HepG2 (cell line): ENCODE results near the gene COL18A1. TPM values are rescaled to one million over a fixed set of nuclear protein-coding genes. Genes with fewer than 3 reads are reported as not detected.

Experiments used
- CREM ChIP-seq, 2 experiments: sonication (generic) in 1 of 2; formaldehyde crosslinking in 1 of 2; IDR thresholded peaks; 2 replicates each; pipeline versions ENCODE4 v1.4.0 to v1.6.1; 2016 to 2020; ENCODE audit warnings: antibody characterized with exemption in 1 of 2, mild to moderate bottlenecking in 1 of 2, missing genetic modification reagents in 1 of 2
- FOXK2 ChIP-seq: fragments of 450-650 bp; IDR thresholded peaks from 2 replicates; pipeline ENCODE4 v1.6.1; 2016
- KLF11 ChIP-seq: IDR thresholded peaks from 2 replicates; pipeline ENCODE4 v1.6.1; 2016; ENCODE audit warnings: missing compliant biosample characterization
- MED13 ChIP-seq: sonication (generic); formaldehyde crosslinking; IDR thresholded peaks from 2 replicates; pipeline ENCODE4 v1.5.0; 2020; ENCODE audit warnings: missing genetic modification reagents
- MXI1 ChIP-seq: IDR thresholded peaks from 3 replicates; pipeline ENCODE4 v1.6.1; 2012; ENCODE audit warnings: low read depth, low read length, inconsistent platforms, borderline replicate concordance
- PAX8 ChIP-seq: sonication (generic); formaldehyde crosslinking; IDR thresholded peaks from 2 replicates; pipeline ENCODE4 v1.8.0; 2022; ENCODE audit warnings: mild to moderate bottlenecking, missing genetic modification reagents, borderline replicate concordance
- RELA ChIP-seq: sonication (generic); formaldehyde crosslinking; IDR thresholded peaks from 2 replicates; pipeline ENCODE4 v1.4.0; 2020; ENCODE audit warnings: missing genetic modification reagents
- SOX13 ChIP-seq, 3 experiments: fragments of 450-650 bp in 1 of 3; sonication (generic) in 1 of 3; formaldehyde crosslinking in 1 of 3; IDR thresholded peaks in 2 of 3; conservative IDR thresholded peaks in 1 of 3; 2 replicates each; pipeline versions ENCODE4 v1.5.0 to v1.6.1; 2016 to 2020; ENCODE audit warnings: antibody characterized with exemption in 1 of 3, mild to moderate bottlenecking in 1 of 3, missing compliant biosample characterization in 1 of 3, missing genetic modification reagents in 1 of 3, moderate library complexity in 1 of 3
- SP1 ChIP-seq, 2 experiments: fragments of 450-650 bp in 1 of 2; sonication (generic) in 1 of 2; formaldehyde crosslinking in 1 of 2; IDR thresholded peaks; 2 replicates each; pipeline versions ENCODE4 v1.4.0 to v1.6.1; 2016 to 2020; ENCODE audit warnings: missing genetic modification reagents in 1 of 2
- ZBTB1 ChIP-seq: sonication (generic); formaldehyde crosslinking; IDR thresholded peaks from 2 replicates; pipeline ENCODE4 v1.4.0; 2020; ENCODE audit warnings: missing genetic modification reagents, borderline replicate concordance
- ZNF260 ChIP-seq: sonication (generic); formaldehyde crosslinking; IDR thresholded peaks from 2 replicates; pipeline ENCODE4 v1.4.0; 2020; ENCODE audit warnings: missing genetic modification reagents, low read depth, mild to moderate bottlenecking, borderline replicate concordance
- ZNF335 ChIP-seq: sonication (generic); formaldehyde crosslinking; IDR thresholded peaks from 2 replicates; pipeline ENCODE4 v1.4.0; 2020; ENCODE audit warnings: missing genetic modification reagents
- ZNF569 ChIP-seq: sonication (generic); formaldehyde crosslinking; IDR thresholded peaks from 2 replicates; pipeline ENCODE4 v1.5.0; 2020; ENCODE audit warnings: mild to moderate bottlenecking, missing genetic modification reagents, moderate library complexity, borderline replicate concordance
- ZNF616 ChIP-seq: sonication (generic); formaldehyde crosslinking; IDR thresholded peaks from 2 replicates; pipeline ENCODE4 v1.5.0; 2020; ENCODE audit warnings: low read depth, mild to moderate bottlenecking, missing genetic modification reagents
- ZNF629 ChIP-seq: sonication (generic); formaldehyde crosslinking; conservative IDR thresholded peaks from 2 replicates; pipeline ENCODE4 v1.5.0; 2020; ENCODE audit warnings: missing genetic modification reagents
- ZNF75D ChIP-seq: sonication (generic); formaldehyde crosslinking; IDR thresholded peaks from 2 replicates; pipeline ENCODE4 v1.8.1; 2023; ENCODE audit warnings: missing genetic modification reagents, mild to moderate bottlenecking, borderline replicate concordance
- polyA plus RNA-seq, 8 experiments: library from polyadenylated mRNA; depleted of rRNA in 3 of 8; stranded (reverse) in 7 of 8; unstranded in 1 of 8; fragments of >200 nt; fragmentation: Illumina TruSeq in 4 of 8; extraction: Trizol in 4 of 8; gene quantifications; 2 replicates each; pipeline versions ENCODE4 v1.2.1 to v1.2.3, GENCODE V29; 2011 to 2016; ENCODE audit warnings: low read depth in 4 of 8, missing spikeins in 1 of 8, mixed read lengths in 1 of 8; ENCODE audit not compliant: insufficient read depth in 1 of 8
- total RNA-seq, 5 experiments: library from RNA; depleted of rRNA; stranded (reverse); fragments of >200 nt; fragmentation: Illumina TruSeq; extraction: Trizol; gene quantifications; 2 replicates each; pipeline ENCODE4 v1.2.3, GENCODE V29; 2016; ENCODE audit warnings: low read depth in 1 of 5
- TF ChIP-seq, protein P1 (sequence below): sonication (generic); formaldehyde crosslinking; IDR thresholded peaks from 2 replicates; pipeline ENCODE4 v1.5.0; 2020; ENCODE audit warnings: mild to moderate bottlenecking, missing genetic modification reagents, borderline replicate concordance
- TF ChIP-seq, protein P2 (sequence below): sonication (generic); formaldehyde crosslinking; IDR thresholded peaks from 2 replicates; pipeline ENCODE4 v1.9.0; 2021; ENCODE audit warnings: missing genetic modification reagents, mild to moderate bottlenecking, borderline replicate concordance
- TF ChIP-seq, protein P3 (sequence below): sonication (generic); formaldehyde crosslinking; IDR thresholded peaks from 2 replicates; pipeline ENCODE4 v1.4.0; 2020; ENCODE audit warnings: missing genetic modification reagents

Gene COL18A1
- total and polyA plus RNA-seq, 2 of the 13 experiments (the other 11 are each of a cell fraction or from before 2014, with no cell fraction given), result 79.0 to 102 TPM

DNA sequence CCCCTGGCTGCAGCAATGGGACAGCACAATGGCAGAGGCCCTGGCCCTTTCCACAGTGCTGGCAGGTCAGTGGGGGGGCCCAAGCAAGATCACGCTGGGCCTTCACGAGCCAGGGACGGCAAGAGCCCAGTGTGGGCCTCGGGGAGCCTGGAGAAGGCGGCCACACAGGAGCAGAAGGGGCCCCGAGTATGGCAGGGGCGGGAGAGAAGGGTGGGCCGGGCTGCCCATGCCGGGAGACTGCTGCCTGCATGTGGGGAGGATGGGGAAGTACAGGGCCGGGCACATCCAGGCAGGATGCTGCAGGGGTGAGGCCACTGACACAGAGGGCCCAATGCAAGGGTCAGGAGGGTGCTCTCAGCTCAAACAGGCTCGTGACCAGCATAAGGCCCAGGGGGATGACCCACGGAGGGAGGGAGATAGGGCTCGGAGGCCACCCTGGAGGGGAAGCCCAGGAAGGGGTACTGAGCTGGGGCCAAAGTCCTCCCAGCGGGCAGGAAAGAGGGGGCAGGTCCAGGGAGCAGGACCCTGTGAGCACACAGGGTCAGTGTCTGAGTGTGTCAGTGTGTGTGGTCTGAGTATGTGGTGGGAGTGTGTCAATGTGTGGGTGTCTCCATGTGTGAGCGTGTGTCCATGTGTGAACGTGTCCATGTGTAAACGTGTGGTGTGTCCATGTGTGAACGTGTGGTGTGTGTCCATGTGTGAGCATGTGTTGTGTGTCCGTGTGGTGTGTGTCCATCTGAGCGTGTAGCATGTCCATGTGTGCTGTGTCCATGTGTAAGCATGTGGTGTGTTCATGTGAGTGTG lies 124.2 kb downstream of the COL18A1 start (continued):
- TF ChIP-seq SOX13 (IDR thresholded peaks at IDR 0.05) (no peak), SOX13 (CRISPR knock-in tag; conservative IDR thresholded peaks at IDR 0.05 in 1 of 2, IDR thresholded peaks at IDR 0.05 in 1 of 2) (peak in 1 of 2 experiments; percentile 25; a peak in 1 of 4 replicates), FOXK2 (no peak), SP1 (IDR thresholded peaks at IDR 0.05) (no peak; the same call in 1 of the 2 replicates), SP1 (CRISPR knock-in tag; IDR thresholded peaks at IDR 0.05) (no peak), ZNF569 (no peak), ZNF629 (CRISPR knock-in tag) (0 out of 2 replicates have a peak, but pooled peaks have one; percentile 28), ZNF75D (CRISPR knock-in tag) (no peak), ZNF260 (CRISPR knock-in tag) (no peak), PAX8 (CRISPR knock-in tag) (no peak), MED13 (CRISPR knock-in tag) (no peak), MXI1 (no peak; the same call in 2 of the 3 replicates), ZNF335 (CRISPR knock-in tag) (no peak), RELA (no peak), ZBTB1 (CRISPR knock-in tag) (no peak), CREM (IDR thresholded peaks at IDR 0.05) (no peak), CREM (CRISPR knock-in tag; IDR thresholded peaks at IDR 0.05) (no peak), ZNF616 (no peak), KLF11 (CRISPR knock-in tag) (no peak)
- TF ChIP-seq, protein P1, sequence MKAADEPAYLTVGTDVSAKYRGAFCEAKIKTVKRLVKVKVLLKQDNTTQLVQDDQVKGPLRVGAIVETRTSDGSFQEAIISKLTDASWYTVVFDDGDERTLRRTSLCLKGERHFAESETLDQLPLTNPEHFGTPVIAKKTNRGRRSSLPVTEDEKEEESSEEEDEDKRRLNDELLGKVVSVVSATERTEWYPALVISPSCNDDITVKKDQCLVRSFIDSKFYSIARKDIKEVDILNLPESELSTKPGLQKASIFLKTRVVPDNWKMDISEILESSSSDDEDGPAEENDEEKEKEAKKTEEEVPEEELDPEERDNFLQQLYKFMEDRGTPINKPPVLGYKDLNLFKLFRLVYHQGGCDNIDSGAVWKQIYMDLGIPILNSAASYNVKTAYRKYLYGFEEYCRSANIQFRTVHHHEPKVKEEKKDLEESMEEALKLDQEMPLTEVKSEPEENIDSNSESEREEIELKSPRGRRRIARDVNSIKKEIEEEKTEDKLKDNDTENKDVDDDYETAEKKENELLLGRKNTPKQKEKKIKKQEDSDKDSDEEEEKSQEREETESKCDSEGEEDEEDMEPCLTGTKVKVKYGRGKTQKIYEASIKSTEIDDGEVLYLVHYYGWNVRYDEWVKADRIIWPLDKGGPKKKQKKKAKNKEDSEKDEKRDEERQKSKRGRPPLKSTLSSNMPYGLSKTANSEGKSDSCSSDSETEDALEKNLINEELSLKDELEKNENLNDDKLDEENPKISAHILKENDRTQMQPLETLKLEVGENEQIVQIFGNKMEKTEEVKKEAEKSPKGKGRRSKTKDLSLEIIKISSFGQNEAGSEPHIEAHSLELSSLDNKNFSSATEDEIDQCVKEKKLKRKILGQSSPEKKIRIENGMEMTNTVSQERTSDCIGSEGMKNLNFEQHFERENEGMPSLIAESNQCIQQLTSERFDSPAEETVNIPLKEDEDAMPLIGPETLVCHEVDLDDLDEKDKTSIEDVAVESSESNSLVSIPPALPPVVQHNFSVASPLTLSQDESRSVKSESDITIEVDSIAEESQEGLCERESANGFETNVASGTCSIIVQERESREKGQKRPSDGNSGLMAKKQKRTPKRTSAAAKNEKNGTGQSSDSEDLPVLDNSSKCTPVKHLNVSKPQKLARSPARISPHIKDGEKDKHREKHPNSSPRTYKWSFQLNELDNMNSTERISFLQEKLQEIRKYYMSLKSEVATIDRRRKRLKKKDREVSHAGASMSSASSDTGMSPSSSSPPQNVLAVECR, result peak; percentile 64; the same call in 1 of the 2 replicates
- TF ChIP-seq, protein P2, sequence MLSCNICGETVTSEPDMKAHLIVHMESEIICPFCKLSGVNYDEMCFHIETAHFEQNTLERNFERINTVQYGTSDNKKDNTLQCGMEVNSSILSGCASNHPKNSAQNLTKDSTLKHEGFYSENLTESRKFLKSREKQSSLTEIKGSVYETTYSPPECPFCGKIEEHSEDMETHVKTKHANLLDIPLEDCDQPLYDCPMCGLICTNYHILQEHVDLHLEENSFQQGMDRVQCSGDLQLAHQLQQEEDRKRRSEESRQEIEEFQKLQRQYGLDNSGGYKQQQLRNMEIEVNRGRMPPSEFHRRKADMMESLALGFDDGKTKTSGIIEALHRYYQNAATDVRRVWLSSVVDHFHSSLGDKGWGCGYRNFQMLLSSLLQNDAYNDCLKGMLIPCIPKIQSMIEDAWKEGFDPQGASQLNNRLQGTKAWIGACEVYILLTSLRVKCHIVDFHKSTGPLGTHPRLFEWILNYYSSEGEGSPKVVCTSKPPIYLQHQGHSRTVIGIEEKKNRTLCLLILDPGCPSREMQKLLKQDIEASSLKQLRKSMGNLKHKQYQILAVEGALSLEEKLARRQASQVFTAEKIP (CRISPR knock-in tag), result no peak
- TF ChIP-seq, protein P3, sequence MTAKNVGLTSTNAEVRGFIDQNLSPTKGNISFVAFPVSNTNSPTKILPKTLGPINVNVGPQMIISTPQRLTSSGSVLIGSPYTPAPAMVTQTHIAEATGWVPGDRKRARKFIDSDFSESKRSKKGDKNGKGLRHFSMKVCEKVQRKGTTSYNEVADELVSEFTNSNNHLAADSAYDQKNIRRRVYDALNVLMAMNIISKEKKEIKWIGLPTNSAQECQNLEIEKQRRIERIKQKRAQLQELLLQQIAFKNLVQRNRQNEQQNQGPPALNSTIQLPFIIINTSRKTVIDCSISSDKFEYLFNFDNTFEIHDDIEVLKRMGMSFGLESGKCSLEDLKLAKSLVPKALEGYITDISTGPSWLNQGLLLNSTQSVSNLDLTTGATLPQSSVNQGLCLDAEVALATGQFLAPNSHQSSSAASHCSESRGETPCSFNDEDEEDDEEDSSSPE (CRISPR knock-in tag), result no peak
